Central memory CD8-positive, alpha-beta T cell (primary cell): ENCODE results near the gene CBFA2T3.
A peak's percentile ranks its signal among the peaks of the same experiment; 100 is the strongest.

Experiments used
- ATAC-seq: fragments of 150-1000 bp; cut with Tn5 transposase; replicated peaks from 2 replicates; pipeline ENCODE4 v1.10.0; 2022; ENCODE audit warnings: mild to moderate bottlenecking, moderate FRiP score, moderate number of reproducible peaks; ENCODE audit not compliant: poor library complexity, severe bottlenecking; ENCODE audit errors: extremely low read depth
- DNase-seq, 2 donors: peaks; one replicate each; pipeline ENCODE4 v3.0.0; 2021; ENCODE audit warnings: low spot score in 2 of 2
- H3K27ac Mint-ChIP-seq: one replicate; pipeline ENCODE4 v1.8.0; 2022; ENCODE audit warnings: low read depth, mild to moderate bottlenecking, moderate library complexity, mixed read lengths
- H3K27me3 Mint-ChIP-seq: one replicate; pipeline ENCODE4 v1.8.0; 2022; ENCODE audit warnings: mixed read lengths
- H3K36me3 Mint-ChIP-seq: one replicate; pipeline ENCODE4 v1.8.0; 2022; ENCODE audit warnings: mild to moderate bottlenecking, moderate library complexity, mixed read lengths; ENCODE audit not compliant: insufficient read depth
- H3K4me1 Mint-ChIP-seq: one replicate; pipeline ENCODE4 v1.8.0; 2022; ENCODE audit warnings: mixed read lengths
- H3K4me3 Mint-ChIP-seq: one replicate; pipeline ENCODE4 v1.8.0; 2022; ENCODE audit warnings: mild to moderate bottlenecking, moderate library complexity, mixed read lengths
- H3K9me3 Mint-ChIP-seq: one replicate; pipeline ENCODE4 v1.8.0; 2022; ENCODE audit warnings: mixed read lengths

Gene CBFA2T3

DNA sequence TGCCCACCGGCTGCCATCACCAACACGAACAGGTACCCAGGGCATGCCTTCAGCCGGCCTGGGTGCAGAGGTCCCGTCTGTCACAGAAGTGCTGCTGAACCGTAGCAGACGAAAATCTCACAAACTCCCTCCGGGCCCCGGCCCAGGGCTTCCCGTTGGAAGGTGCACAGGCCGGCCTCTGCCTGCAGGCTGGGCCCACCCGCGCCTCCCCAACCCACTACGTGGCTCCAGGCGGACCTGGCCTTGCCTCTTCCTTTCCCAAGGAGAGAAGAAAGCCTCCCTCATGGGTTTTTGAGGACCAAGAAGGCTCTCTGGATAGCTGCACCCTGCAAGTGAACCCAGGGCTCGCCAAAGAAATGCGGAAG, 65.1 kb downstream of the CBFA2T3 start:
- Mint-ChIP-seq H3K9me3 (no peaks in the 10 kb centered on the region), H3K4me1 (no peaks in the 10 kb centered on the region), H3K36me3 (peaks cover 2% of the 10 kb centered on the region), H3K27ac (no peak overlapping the region), H3K4me3 (no peak overlapping the region), H3K27me3 (peaks cover 25% of the 10 kb centered on the region)
- ATAC-seq (no peak), DNase-seq (no peak)

DNA sequence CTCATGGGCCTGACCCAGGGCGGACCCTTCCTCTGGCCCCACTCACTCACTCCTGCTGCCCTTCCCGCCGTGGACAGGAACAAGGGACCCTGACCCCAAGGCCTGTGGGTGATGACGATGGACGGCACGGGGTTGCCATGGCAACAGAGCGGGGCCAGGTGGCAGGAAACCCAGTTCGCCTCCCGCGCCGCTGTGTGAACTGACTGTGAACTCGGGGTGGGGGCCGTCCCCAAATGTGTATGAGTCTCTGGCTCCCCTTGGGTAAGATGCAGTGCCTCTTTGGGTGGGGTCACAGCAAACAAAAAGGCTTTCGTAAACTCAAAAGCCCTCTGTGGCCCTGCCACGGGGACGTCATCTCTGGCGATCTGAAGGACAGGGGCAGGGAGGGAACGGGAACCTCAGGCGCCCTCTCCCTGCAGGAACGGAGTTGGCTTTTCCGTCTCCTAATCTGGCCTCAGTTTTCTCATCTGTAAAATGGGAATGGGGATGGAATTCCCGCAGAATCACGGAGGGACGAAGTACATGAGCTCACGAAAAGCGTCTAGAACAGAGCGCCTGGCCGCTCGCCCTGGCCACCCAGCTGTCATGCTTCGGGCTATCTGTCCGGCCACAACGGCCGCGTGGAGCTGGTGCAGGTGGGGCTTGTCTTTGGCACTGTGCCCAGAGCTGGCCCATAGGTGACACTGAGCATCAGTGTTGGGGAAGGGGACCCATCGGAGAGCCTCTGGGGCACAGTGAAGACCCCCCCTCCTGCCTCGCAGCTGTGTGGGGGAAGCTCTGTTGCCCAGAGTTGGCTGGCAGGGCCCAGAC, 65.7 kb downstream of the CBFA2T3 start:
- no peak overlapping the region for H3K27ac Mint-ChIP-seq
- peaks cover 2% of the 10 kb centered on the region for H3K36me3 Mint-ChIP-seq
- no peak for ATAC-seq
- peaks cover 20% of the 10 kb centered on the region for H3K27me3 Mint-ChIP-seq
- DNase-seq = no peak
- no peaks in the 10 kb centered on the region for H3K4me1 Mint-ChIP-seq
- H3K4me3 Mint-ChIP-seq = no peak overlapping the region
- H3K9me3 Mint-ChIP-seq = no peaks in the 10 kb centered on the region

DNA sequence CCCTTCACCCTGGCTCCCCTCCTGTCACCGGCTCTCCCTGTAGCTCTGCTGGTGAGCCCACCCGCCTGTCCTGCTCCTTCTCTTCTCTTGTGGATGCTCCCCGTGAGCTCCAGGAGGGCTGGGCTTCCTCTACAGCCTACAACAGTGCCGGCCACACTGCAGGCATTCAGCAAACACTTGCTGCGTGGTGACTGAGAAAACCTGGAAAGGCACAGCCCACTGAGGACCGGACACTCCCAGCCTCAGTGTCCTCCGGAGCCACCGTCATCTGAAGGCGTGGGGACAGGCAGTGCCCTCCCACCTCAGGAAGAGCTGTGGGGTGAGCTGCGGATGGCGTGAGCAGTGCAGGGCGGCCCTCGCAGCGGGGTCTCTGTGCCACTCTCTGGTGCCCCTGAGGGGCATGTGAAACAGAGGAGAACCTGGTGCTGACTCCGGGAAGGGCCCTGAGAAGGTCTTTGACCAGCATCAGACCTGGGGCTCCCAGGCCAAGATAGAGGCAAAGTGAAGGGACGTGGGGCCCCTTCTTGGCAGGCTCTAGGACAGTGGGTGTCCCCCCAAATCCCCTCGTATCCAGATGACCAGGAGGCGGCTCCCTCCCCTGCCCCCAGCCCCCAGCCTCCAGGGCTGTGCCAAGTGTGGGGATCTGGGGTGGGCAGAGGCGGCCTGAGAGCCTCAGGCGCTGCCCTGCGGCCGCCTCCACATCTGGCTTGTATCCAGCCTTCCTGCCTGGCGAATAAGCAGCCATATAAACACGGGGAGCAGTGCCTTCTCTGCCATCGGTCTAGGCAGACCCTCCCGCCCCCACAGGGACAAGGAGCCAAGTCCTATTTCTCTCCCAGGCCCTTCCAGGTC, 66.5 kb downstream of the CBFA2T3 start:
- Mint-ChIP-seq H3K9me3 (no peaks in the 10 kb centered on the region), H3K27me3 (peaks cover 17% of the 10 kb centered on the region), H3K36me3 (peaks cover 2% of the 10 kb centered on the region), H3K4me1 (peaks cover 5% of the 10 kb centered on the region), H3K4me3 (no peak overlapping the region), H3K27ac (no peak overlapping the region)
- ATAC-seq = no peak
- DNase-seq = no peak

DNA sequence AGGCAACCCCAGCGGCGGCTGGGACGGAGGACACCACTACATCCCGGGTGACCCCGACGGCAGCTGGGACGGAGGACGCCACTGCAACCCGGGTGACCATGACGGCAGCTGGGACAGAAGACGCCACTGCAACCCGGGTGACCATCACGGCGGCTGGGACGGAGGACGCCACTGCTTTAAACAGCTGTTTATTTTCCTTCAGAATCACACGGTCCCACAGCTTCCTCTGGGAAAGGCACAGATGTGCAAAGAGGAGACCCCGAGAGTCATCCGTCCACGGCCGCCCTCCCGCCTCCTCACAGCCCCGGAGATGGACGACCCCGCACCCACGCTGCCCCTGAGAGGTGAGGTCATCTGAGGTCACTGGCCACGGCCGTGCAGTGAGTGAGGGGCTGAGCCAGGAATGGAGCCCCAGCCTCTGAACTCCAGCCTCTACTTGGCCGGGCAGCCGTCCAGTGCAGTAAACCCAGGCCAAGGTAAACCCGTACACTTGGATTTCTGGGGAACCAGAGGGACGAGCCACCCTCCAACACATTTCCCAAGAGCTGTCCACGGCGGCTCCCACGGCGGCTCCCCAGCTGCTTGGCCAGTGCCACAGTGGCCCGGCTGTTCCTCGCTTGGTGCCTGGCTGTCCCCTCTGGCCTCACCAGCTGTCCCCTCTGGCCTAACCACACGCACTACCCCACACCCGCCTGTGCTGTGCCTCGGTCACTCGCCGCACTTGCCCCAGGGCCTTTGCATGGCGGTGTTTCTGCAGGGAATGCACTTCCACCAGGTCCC, 67.4 kb downstream of the CBFA2T3 start:
- H3K9me3 Mint-ChIP-seq = no peaks in the 10 kb centered on the region
- H3K27ac Mint-ChIP-seq = no peak overlapping the region
- peaks cover 2% of the 10 kb centered on the region for H3K36me3 Mint-ChIP-seq
- peaks cover 17% of the 10 kb centered on the region for H3K27me3 Mint-ChIP-seq
- DNase-seq (no peak), ATAC-seq (no peak)
- no peak overlapping the region for H3K4me3 Mint-ChIP-seq
- peaks cover 5% of the 10 kb centered on the region for H3K4me1 Mint-ChIP-seq

DNA sequence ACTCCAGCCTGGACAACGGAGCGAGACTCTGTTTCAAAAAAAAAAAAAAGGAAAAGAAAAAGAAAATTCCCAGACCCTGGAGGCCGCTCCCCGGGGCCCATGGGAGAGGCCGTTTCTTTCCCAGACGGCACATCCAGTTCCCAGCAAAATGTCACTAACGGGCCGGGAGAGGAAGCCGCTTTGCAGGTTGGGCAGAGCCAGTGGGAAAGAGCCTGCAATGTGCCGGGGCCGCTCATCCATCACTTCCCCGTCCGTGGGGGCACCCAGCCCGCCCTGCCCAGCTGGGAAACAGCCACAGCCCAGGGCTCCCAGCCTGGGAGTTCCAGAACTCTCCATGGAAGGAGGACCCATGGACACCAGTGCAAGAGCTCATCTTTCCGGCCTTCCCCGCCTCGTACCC, 68.7 kb downstream of the CBFA2T3 start:
- no peak overlapping the region for H3K4me3 Mint-ChIP-seq
- peaks cover 5% of the 10 kb centered on the region for H3K4me1 Mint-ChIP-seq
- no peaks in the 10 kb centered on the region for H3K9me3 Mint-ChIP-seq
- ATAC-seq (no peak), DNase-seq (no peak)
- peaks cover 2% of the 10 kb centered on the region for H3K36me3 Mint-ChIP-seq
- peaks cover 11% of the 10 kb centered on the region for H3K27me3 Mint-ChIP-seq
- no peak overlapping the region for H3K27ac Mint-ChIP-seq

DNA sequence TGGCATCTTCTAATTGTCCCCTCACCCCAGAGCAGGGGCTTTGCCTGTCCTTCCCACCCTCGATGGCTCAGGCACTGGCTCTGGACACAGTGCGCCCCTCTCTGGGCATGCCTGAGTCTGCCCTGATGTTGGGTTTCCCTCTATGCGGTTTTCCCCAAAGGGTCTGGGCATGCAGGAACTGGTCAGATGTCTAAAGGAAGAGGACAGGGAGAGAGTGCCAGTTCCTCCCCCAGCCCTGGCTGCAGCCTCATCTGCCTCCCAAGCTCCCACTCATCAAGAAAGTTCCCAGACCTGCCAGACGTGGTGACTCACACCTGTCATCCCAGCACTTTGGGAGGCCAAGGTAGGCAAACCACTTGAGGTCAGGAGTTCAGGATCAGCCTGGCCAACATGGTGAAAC, 69.2 kb downstream of the CBFA2T3 start:
- ATAC-seq (no peak), DNase-seq (no peak)
- Mint-ChIP-seq H3K27ac (no peak overlapping the region), H3K9me3 (no peaks in the 10 kb centered on the region), H3K27me3 (peaks cover 11% of the 10 kb centered on the region), H3K36me3 (peaks cover 2% of the 10 kb centered on the region), H3K4me1 (peaks cover 10% of the 10 kb centered on the region), H3K4me3 (no peak overlapping the region)

DNA sequence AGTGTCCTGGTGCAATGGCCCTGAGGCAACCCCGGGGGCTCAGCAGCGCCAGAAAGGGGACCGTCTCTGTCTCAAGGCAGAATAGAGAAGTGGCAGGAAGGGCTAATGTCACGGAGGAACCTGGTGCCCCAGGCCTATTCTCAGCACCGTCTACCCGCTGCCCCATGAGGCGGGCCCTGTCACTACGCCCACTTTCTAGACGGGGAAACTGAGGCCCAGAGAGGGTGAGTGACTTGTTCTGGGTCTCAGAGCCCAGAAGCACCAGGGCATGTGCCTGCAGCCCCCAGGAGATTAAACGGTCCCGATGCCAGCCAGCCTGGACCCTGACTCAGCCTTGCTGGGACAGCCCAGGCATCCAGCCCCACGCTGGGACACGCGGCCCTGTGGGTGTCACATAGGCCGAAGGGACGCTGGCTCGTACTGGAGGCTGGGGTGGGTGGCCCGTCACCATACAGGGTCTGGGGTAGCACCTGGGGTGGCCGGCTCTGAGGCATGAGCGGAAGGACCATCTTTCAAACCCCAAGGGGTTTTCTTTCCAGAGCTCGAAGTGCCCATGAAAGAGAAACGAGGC, 70.4 kb downstream of the CBFA2T3 start:
- no peak for ATAC-seq
- H3K27me3 Mint-ChIP-seq = peaks cover 11% of the 10 kb centered on the region
- no peak overlapping the region for H3K4me3 Mint-ChIP-seq
- no peaks in the 10 kb centered on the region for H3K9me3 Mint-ChIP-seq
- peaks cover 11% of the 10 kb centered on the region for H3K4me1 Mint-ChIP-seq
- no peak overlapping the region for H3K27ac Mint-ChIP-seq
- no peak for DNase-seq
- peaks cover 2% of the 10 kb centered on the region for H3K36me3 Mint-ChIP-seq

DNA sequence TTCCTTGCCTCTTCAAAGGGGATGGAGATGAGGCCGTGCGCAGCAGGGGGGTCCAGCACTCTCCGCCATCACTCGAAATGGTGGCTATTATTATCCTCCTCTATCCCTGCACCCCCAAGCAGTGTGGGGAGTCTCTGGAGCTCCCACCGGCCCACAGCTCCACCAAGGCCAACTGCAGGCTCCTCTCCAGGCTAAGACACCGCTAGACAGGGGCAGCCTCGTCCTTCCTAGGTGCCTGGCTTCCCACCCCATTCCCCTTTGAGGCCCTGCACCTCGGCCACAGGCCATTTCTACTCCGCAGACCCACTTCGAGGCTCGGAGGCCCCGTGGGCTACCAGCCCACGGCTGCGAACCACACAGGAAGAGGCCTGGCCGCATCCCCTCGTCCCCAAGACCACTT, 71.0 kb downstream of the CBFA2T3 start:
- no peak overlapping the region for H3K27ac Mint-ChIP-seq
- H3K36me3 Mint-ChIP-seq = peaks cover 3% of the 10 kb centered on the region
- no peak overlapping the region for H3K4me3 Mint-ChIP-seq
- peaks cover 11% of the 10 kb centered on the region for H3K4me1 Mint-ChIP-seq
- H3K9me3 Mint-ChIP-seq = no peaks in the 10 kb centered on the region
- no peak for ATAC-seq
- DNase-seq = no peak
- H3K27me3 Mint-ChIP-seq = peaks cover 11% of the 10 kb centered on the region

DNA sequence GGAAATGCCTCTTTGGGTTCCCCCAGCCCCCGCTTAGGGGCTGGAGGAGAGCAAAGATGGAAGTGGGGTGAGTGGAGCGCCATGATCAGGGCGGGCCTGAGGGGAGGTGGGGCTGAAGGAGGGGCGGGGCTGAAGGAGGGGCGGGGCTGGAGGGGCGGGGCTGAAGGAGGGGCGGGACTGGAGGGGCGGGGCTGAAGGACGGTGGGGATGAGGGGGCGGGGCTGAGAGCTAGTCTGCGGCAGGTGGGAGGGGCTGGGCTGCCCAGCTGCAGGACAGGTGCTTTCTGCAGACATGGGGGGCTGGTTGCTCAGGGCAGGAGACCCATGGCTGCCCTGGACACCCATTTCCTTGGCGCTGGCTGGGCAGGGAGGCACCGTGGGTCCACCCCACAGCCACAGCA, 71.4 kb downstream of the CBFA2T3 start:
- no peak overlapping the region for H3K27ac Mint-ChIP-seq
- H3K4me3 Mint-ChIP-seq = no peak overlapping the region
- no peaks in the 10 kb centered on the region for H3K9me3 Mint-ChIP-seq
- H3K36me3 Mint-ChIP-seq = peaks cover 3% of the 10 kb centered on the region
- ATAC-seq (no peak), DNase-seq (no peak)
- peaks cover 9% of the 10 kb centered on the region for H3K27me3 Mint-ChIP-seq
- peaks cover 11% of the 10 kb centered on the region for H3K4me1 Mint-ChIP-seq

DNA sequence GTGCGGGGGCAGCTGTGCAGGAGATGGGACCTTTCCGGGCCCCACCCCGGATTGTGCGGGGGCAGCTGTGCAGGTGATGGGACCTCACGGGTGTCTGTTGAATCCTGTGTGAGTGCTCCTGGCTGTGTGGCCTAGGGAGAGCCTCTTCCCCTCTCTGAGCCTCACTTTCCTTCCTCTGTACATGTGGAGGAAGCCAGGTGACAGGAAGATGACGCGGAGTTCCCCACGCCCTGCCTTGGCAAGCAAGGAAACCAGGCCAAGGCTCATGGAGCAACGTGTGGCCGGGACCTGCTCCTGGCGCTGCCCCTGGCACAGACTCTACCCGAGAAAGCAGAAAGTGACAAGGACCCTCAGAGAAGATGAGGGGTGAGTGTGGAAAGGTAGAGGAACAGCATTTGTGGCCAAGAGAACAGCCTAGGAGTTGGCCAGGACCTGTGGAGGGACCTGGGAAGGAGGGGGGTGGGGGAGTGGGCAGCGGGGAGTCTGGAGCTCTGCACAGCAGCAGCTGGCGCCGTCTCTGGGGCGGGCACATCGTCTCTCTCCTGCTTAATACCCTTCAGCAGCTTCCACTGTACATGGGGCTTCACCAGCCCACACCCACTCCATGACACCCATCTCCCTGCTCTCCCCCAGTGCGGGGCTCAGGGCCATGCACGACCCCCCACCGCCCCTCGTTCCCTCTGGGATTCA, 72.2 kb downstream of the CBFA2T3 start:
- H3K36me3 Mint-ChIP-seq = peaks cover 3% of the 10 kb centered on the region
- DNase-seq (no peak), ATAC-seq (no peak)
- peaks cover 2% of the 10 kb centered on the region for H3K27me3 Mint-ChIP-seq
- H3K4me3 Mint-ChIP-seq = no peak overlapping the region
- H3K9me3 Mint-ChIP-seq = no peaks in the 10 kb centered on the region
- H3K27ac Mint-ChIP-seq = no peak overlapping the region
- peaks cover 11% of the 10 kb centered on the region for H3K4me1 Mint-ChIP-seq

DNA sequence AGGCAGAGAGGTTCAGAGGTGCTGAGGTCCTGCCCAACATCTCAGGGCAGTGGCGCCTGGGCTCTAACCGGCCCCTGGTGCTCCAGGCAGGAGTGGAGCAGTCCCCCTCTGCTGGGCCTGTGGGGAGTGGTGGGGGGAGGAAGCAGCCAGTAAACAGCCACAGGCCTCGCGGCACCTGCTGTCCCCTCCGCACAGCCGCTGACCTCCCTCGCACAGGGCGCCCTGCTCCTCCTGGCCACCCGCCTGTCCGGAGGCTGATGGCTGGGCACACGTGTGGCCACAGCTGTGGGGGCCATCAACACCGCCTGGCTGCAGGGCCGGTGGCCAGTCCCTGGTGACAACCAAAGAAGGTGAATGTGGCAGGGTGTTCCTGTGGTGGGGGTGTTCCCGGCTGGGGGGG, 73.7 kb downstream of the CBFA2T3 start:
- ATAC-seq (no peak), DNase-seq (no peak)
- H3K4me1 Mint-ChIP-seq = peaks cover 11% of the 10 kb centered on the region
- no peaks in the 10 kb centered on the region for H3K27me3 Mint-ChIP-seq
- no peaks in the 10 kb centered on the region for H3K9me3 Mint-ChIP-seq
- H3K27ac Mint-ChIP-seq = no peak overlapping the region
- peaks cover 3% of the 10 kb centered on the region for H3K36me3 Mint-ChIP-seq
- H3K4me3 Mint-ChIP-seq = peak overlapping the region; percentile 13

DNA sequence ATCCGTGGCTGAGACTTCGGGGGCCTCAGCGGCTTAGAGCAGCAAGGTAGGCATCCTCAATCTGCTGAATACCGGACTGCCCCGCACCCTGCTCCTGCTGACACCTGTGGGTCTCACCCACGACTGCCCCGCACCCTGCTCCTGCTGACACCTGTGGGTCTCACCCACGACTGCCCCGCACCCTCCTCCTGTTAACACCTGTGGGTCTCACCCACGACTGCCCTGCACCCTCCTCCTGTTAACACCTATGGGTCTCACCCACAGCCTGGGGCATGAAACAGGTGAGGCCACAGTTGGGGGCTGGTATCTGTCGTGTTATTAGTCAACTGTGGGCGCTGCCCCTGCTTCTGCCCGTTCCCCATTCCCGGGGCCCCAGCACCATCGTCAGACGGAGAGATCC, 74.3 kb downstream of the CBFA2T3 start:
- no peak for ATAC-seq
- Mint-ChIP-seq H3K27ac (no peak overlapping the region), H3K36me3 (peaks cover 3% of the 10 kb centered on the region), H3K27me3 (no peaks in the 10 kb centered on the region), H3K9me3 (no peaks in the 10 kb centered on the region), H3K4me3 (peak overlapping the region; percentile 13), H3K4me1 (peaks cover 11% of the 10 kb centered on the region)
- DNase-seq = no peak
